MCF 10A (cell line): ENCODE results near the gene KLHL40. TPM values are rescaled to one million over a fixed set of nuclear protein-coding genes. Genes with fewer than 3 reads are reported as not detected.
A peak's percentile ranks its signal among the peaks of the same experiment; 100 is the strongest.

ENCODE experiments used
- Bru-seq: library from RNA; stranded (reverse); fragments of 400-500 nt; gene quantifications from one replicate; lab custom pipeline; 2021; lab: Mats Ljungman, UMichigan
- BruChase-seq, 2 experiments: library from RNA; stranded (reverse); fragments of 400-500 nt; gene quantifications; one replicate each; lab custom pipeline; 2021; lab: Mats Ljungman, UMichigan
- BruUV-seq: library from RNA; stranded (reverse); fragments of 400-500 nt; replicated peaks from 2 replicates; lab custom pipeline; 2021; lab: Mats Ljungman, UMichigan
- CTCF ChIA-PET: fragments of 300-600 bp; sonication (Branson Sonifier 250); formaldehyde crosslinking; extraction: SDS; loops from one replicate; lab custom pipeline; 2021; ENCODE audit warnings: antibody characterized with exemption, inconsistent platforms; lab: Yijun Ruan, JAX
- POLR2A ChIA-PET: fragments of 300-600, 350-650 bp; sonication (Branson Sonifier 250); formaldehyde crosslinking; extraction: SDS; loops from one replicate; lab custom pipeline; 2020; ENCODE audit warnings: antibody characterized with exemption, inconsistent platforms; lab: Yijun Ruan, JAX
- DNase-seq: peaks from one replicate; pipeline ENCODE4 v3.0.0-alpha.2; 2018; ENCODE audit not compliant: unreplicated experiment
- H3K27ac Mint-ChIP-seq: one replicate; pipeline ENCODE4 v1.8.0; 2022; ENCODE audit warnings: mild to moderate bottlenecking, low read depth, mixed read lengths; ENCODE audit not compliant: unreplicated experiment
- H3K27me3 Mint-ChIP-seq: one replicate; pipeline ENCODE4 v1.8.0; 2022; ENCODE audit warnings: mixed read lengths; ENCODE audit not compliant: insufficient read depth, unreplicated experiment
- H3K36me3 Mint-ChIP-seq: one replicate; pipeline ENCODE4 v1.8.0; 2022; ENCODE audit warnings: mild to moderate bottlenecking, moderate library complexity, mixed read lengths; ENCODE audit not compliant: insufficient read depth, unreplicated experiment
- H3K4me1 Mint-ChIP-seq: one replicate; pipeline ENCODE4 v1.8.0; 2022; ENCODE audit warnings: mixed read lengths; ENCODE audit not compliant: insufficient read depth, unreplicated experiment
- H3K4me3 Mint-ChIP-seq: one replicate; pipeline ENCODE4 v1.8.0; 2022; ENCODE audit warnings: mild to moderate bottlenecking, moderate library complexity, mixed read lengths; ENCODE audit not compliant: unreplicated experiment
- H3K9me3 Mint-ChIP-seq: one replicate; pipeline ENCODE4 v1.8.0; 2022; ENCODE audit warnings: mixed read lengths; ENCODE audit not compliant: unreplicated experiment
- CTCF ChIP-seq: fragments of 200-600 bp; IDR thresholded peaks from one replicate; pipeline ENCODE4 v1.8.0; 2022; ENCODE audit warnings: antibody characterized with exemption, mild to moderate bottlenecking; ENCODE audit not compliant: unreplicated experiment
- intact Hi-C: fragments of 100-400 bp; cut with micrococcal nuclease; formaldehyde crosslinking; loops from 2 replicates; pipeline ENCODE4 v1.14.1; 2022
- long read RNA-seq: library from polyadenylated mRNA; stranded (forward); transcript quantifications from one replicate; pipeline ENCODE4 v2.0.0, GENCODE V29; 2022
- total RNA-seq: library from RNA; stranded (reverse); gene quantifications from 2 replicates; pipeline ENCODE4 v1.2.3, GENCODE V29; 2022

KLHL40 gene
- total RNA-seq (not detected in 2 replicates), Bru-seq, nascent RNA (not detected), BruChase-seq, experiment 1, labeled RNA remaining after a 6-hour chase (percentile 10 among the genes with signal in this experiment), BruChase-seq, experiment 2, labeled RNA remaining after a 2-hour chase (not detected)
- long read RNA-seq, result 0 reads

- Mint-ChIP-seq H3K27ac (peak within 1 kb of the TSS; percentile 82), H3K36me3 (no peaks in the 10 kb centered on the region), H3K27me3 (peaks cover 15% of the 10 kb centered on the region), H3K4me3 (no peak within 1 kb of the TSS), H3K4me1 (peaks cover 19% of the 10 kb centered on the region), H3K9me3 (no peaks in the 10 kb centered on the region)
- intact Hi-C loops, result no loop called here
- ChIA-PET CTCF (no interaction called here), POLR2A (interaction anchor here (0.7 to 2.6 kb wide), 6 partner anchors 9 to 68 kb away, joined by 3 to 13 read pairs (median 6); no protein-coding TSS in a partner anchor)
- DNase-seq, result no peak
- no peak for TF ChIP-seq CTCF
- BruUV-seq, result no TSS peak
These were observed at the start of gene KLHL40 for GRCh38 chr3:42685363-42685881. Gene KLHL40, plus strand, starts transcription at chr3:42685537. Its CDS starts 82 bp downstream, at chr3:42685619.

GRCh38 chr3:42637001-42637400 lies 48.3 kb upstream of the KLHL40 start:
- Mint-ChIP-seq H3K27me3 (no peaks in the 10 kb centered on the region), H3K27ac (no peak overlapping the region), H3K4me1 (peaks cover under 1% of the 10 kb centered on the region), H3K9me3 (no peaks in the 10 kb centered on the region), H3K36me3 (no peaks in the 10 kb centered on the region), H3K4me3 (no peak overlapping the region)
- no peak for TF ChIP-seq CTCF
- BruUV-seq, result no TSS peak
- POLR2A ChIA-PET, result interaction anchor here (1.1 to 1.7 kb wide), 2 partner anchors 37 to 46 kb away, joined by 3 to 4 read pairs; partner anchors contain the start of gene NKTR
- DNase-seq, result no peak
- CTCF ChIA-PET, result interaction anchor here (0.6 to 1.5 kb wide), 5 partner anchors 14 to 408 kb away, joined by 3 to 4 read pairs (median 3); partner anchors contain the start of gene SEC22C
- intact Hi-C loops, result no loop called here

GRCh38 chr3:42638339-42638842 lies 46.9 kb upstream of the KLHL40 start:
- H3K36me3 Mint-ChIP-seq, result no peaks in the 10 kb centered on the region
- BruUV-seq, result no TSS peak
- H3K4me3 Mint-ChIP-seq, result no peak overlapping the region
- H3K4me1 Mint-ChIP-seq, result no peaks in the 10 kb centered on the region
- H3K9me3 Mint-ChIP-seq, result no peaks in the 10 kb centered on the region
- no peak for DNase-seq
- H3K27ac Mint-ChIP-seq, result no peak overlapping the region
- TF ChIP-seq CTCF, result no peak
- intact Hi-C loops, result no loop called here
- H3K27me3 Mint-ChIP-seq, result no peaks in the 10 kb centered on the region
- CTCF ChIA-PET, result no interaction called here
- POLR2A ChIA-PET, result interaction anchor here (1.7 kb wide), 1 partner anchor 38 kb away, joined by 3 read pairs; the partner anchor contains the start of gene NKTR

- intact Hi-C loops, result no loop called here
- Mint-ChIP-seq H3K36me3 (no peaks in the 10 kb centered on the region), H3K4me3 (no peak overlapping the region), H3K27me3 (no peaks in the 10 kb centered on the region), H3K4me1 (no peaks in the 10 kb centered on the region), H3K27ac (no peak overlapping the region), H3K9me3 (no peaks in the 10 kb centered on the region)
- ChIA-PET POLR2A (interaction anchor here (0.9 kb wide), 1 partner anchor 9 kb away, joined by 3 read pairs; no protein-coding TSS in a partner anchor), CTCF (no interaction called here)
- BruUV-seq, result no TSS peak
- no peak for TF ChIP-seq CTCF
- DNase-seq, result no peak
These were observed 46.1 kb upstream of the KLHL40 start for GRCh38 chr3:42639192-42639591.
